Measurements from ENCODE around the gene SOWAHA.

The SOWAHA gene

GRCh38 chr5:132812781-132813598, at the start of gene SOWAHA:
TSS of gene SOWAHA (plus strand) at chr5:132813302. CDS start at chr5:132813622, 320 bp downstream.
- no peak for DNase-seq (ENCODE audit: low read depth)
- TF ChIP-seq CTCF (IDR thresholded peaks at IDR 0.05; ENCODE audit: insufficient read depth, low read depth, low read length, missing control alignments), result no peak

GRCh38 chr5:132764051-132764450, 49.1 kb upstream of the SOWAHA start:
- H3K4me3 ChIP-seq (ENCODE audit: low read length), result no peak overlapping the region
- no peak for DNase-seq (ENCODE audit: low read depth)
- TF ChIP-seq CTCF (IDR thresholded peaks at IDR 0.05; ENCODE audit: insufficient read depth, low read depth, low read length, missing control alignments), result no peak

More at GRCh38 chr5:132812781-132813598, at the start of gene SOWAHA:
- peak within 1 kb of the TSS; percentile 11 for H3K4me3 ChIP-seq (ENCODE audit: low read length)

- TF ChIP-seq CTCF (IDR thresholded peaks at IDR 0.05; ENCODE audit: insufficient read depth, low read depth, low read length, missing control alignments), result no peak
- no peak for DNase-seq (ENCODE audit: low read depth)
- H3K4me3 ChIP-seq (ENCODE audit: low read length), result no peak overlapping the region
These were observed 48.3 kb upstream of the SOWAHA start for GRCh38 chr5:132764671-132765238.

- DNase-seq (ENCODE audit: low read depth), result no peak
- H3K4me3 ChIP-seq (ENCODE audit: low read length), result no peak overlapping the region
- TF ChIP-seq CTCF (IDR thresholded peaks at IDR 0.05; ENCODE audit: insufficient read depth, low read depth, low read length, missing control alignments), result no peak
These were observed 47.6 kb upstream of the SOWAHA start for GRCh38 chr5:132765311-132766019.

GRCh38 chr5:132766020-132766805, 46.9 kb upstream of the SOWAHA start:
- TF ChIP-seq CTCF (IDR thresholded peaks at IDR 0.05; ENCODE audit: insufficient read depth, low read depth, low read length, missing control alignments), result no peak

GRCh38 chr5:132766806-132767055, 46.4 kb upstream of the SOWAHA start:
- H3K4me3 ChIP-seq (ENCODE audit: low read length), result no peak overlapping the region
- TF ChIP-seq CTCF (IDR thresholded peaks at IDR 0.05; ENCODE audit: insufficient read depth, low read depth, low read length, missing control alignments), result no peak
- no peak for DNase-seq (ENCODE audit: low read depth)

More at GRCh38 chr5:132766020-132766805, 46.9 kb upstream of the SOWAHA start:
- H3K4me3 ChIP-seq (ENCODE audit: low read length), result no peak overlapping the region
- no peak for DNase-seq (ENCODE audit: low read depth)
